ENCODE data around the gene CACNA2D3. TPM values are rescaled to one million over a fixed set of nuclear protein-coding genes. Genes with fewer than 3 reads are reported as not detected.

CACNA2D3 gene
- total RNA-seq, 1 donor from 2014 or later: not detected

DNA sequence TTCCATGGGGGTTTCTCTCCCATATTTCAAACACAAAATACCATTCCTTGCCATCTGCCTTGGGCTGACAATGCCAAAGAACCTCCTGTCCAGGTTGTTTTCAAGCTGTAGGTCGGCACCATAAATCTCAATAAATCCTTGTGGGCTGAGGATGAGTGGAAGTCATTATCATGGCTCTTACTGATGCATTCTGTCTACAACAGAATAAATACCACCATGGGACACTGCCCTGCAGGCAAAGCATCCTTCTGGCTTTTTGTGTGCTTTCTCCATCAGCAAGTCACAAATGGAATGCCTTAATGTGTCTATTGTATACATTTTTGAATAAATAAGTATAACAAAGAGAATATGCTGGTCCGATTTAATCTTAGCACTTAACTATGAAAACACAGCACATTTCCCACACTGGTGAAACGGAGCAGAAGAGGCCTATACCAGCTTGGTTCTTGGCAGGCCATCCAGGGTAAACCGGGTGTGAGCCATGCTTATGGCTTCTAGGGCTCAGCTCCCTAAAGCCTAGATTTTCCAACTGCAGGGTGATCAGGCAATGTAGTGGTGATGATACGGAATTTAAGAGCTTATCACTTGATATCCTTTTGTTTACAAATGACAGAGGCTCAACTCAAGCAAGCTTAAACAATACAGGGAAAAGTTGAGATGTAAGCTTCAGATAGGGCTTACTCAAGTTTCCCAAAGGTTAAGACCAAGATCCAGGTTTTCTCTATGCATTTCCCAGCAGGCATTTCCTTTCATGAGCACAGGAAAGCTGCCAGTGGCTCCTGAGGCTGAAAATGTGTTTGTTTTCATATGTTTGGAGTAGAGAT lies 938.8 kb downstream of the CACNA2D3 start:
- Mint-ChIP-seq H3K9me3 (ENCODE audit: low read depth) (no peaks in the 10 kb centered on the region), H3K27me3 (ENCODE audit: low read depth) (no peaks in the 10 kb centered on the region), H3K4me3 (ENCODE audit: unreplicated experiment) (no peak overlapping the region), H3K27ac (ENCODE audit: unreplicated experiment) (no peak overlapping the region), H3K36me3 (ENCODE audit: low read depth) (no peaks in the 10 kb centered on the region), H3K4me1 (ENCODE audit: low read depth) (peaks cover 9% of the 10 kb centered on the region)
- TF ChIP-seq, protein P1, sequence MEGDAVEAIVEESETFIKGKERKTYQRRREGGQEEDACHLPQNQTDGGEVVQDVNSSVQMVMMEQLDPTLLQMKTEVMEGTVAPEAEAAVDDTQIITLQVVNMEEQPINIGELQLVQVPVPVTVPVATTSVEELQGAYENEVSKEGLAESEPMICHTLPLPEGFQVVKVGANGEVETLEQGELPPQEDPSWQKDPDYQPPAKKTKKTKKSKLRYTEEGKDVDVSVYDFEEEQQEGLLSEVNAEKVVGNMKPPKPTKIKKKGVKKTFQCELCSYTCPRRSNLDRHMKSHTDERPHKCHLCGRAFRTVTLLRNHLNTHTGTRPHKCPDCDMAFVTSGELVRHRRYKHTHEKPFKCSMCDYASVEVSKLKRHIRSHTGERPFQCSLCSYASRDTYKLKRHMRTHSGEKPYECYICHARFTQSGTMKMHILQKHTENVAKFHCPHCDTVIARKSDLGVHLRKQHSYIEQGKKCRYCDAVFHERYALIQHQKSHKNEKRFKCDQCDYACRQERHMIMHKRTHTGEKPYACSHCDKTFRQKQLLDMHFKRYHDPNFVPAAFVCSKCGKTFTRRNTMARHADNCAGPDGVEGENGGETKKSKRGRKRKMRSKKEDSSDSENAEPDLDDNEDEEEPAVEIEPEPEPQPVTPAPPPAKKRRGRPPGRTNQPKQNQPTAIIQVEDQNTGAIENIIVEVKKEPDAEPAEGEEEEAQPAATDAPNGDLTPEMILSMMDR (IDR thresholded peaks at IDR 0.05): no peak
- no peak for DNase-seq (ENCODE audit: low spot score)

GRCh38 chr3:55061720-55062034 lies 939.3 kb downstream of the CACNA2D3 start:
- Mint-ChIP-seq H3K27ac (ENCODE audit: unreplicated experiment) (no peak overlapping the region), H3K9me3 (ENCODE audit: low read depth) (no peaks in the 10 kb centered on the region), H3K27me3 (ENCODE audit: low read depth) (no peaks in the 10 kb centered on the region), H3K4me1 (ENCODE audit: low read depth) (peaks cover 9% of the 10 kb centered on the region), H3K4me3 (ENCODE audit: unreplicated experiment) (no peak overlapping the region), H3K36me3 (ENCODE audit: low read depth) (no peaks in the 10 kb centered on the region)
- no peak for DNase-seq (ENCODE audit: low spot score)
- TF ChIP-seq, protein P1 (IDR thresholded peaks at IDR 0.05): no peak

DNA sequence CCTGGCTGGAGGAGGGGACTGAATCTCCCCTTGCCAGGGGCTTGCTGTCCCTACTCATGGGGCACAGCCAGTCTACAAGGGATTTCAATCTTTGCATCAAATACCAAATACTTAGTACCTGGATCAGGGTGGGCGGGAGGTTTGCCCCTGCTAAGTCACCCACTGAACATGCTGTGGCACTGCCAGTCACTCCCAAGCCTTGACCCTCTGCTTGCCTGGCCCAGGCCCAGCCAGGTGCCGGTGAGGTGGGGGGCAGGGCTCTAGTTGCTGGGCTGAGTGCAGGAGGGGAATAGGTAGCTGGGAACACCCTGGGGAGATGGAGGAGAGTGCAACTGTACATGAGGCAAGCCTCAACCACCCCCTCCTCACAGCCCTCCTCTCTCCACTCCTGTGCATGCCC lies 941.8 kb downstream of the CACNA2D3 start:
- no peak overlapping the region for H3K4me3 Mint-ChIP-seq (ENCODE audit: unreplicated experiment)
- DNase-seq (ENCODE audit: low spot score): no peak

GRCh38 chr3:55065331-55065730 lies 943.0 kb downstream of the CACNA2D3 start:
- Mint-ChIP-seq H3K27me3 (ENCODE audit: low read depth) (no peaks in the 10 kb centered on the region), H3K27ac (ENCODE audit: unreplicated experiment) (no peak overlapping the region), H3K9me3 (ENCODE audit: low read depth) (no peaks in the 10 kb centered on the region), H3K4me1 (ENCODE audit: low read depth) (no peaks in the 10 kb centered on the region), H3K4me3 (ENCODE audit: unreplicated experiment) (no peak overlapping the region), H3K36me3 (ENCODE audit: low read depth) (no peaks in the 10 kb centered on the region)
- TF ChIP-seq, protein P1 (IDR thresholded peaks at IDR 0.05): no peak
- no peak for DNase-seq (ENCODE audit: low spot score)

More for the DNA sequence above, 941.8 kb downstream of the CACNA2D3 start:
- H3K9me3 Mint-ChIP-seq (ENCODE audit: low read depth): no peaks in the 10 kb centered on the region
- no peaks in the 10 kb centered on the region for H3K27me3 Mint-ChIP-seq (ENCODE audit: low read depth)
- H3K4me1 Mint-ChIP-seq (ENCODE audit: low read depth): peaks cover 3% of the 10 kb centered on the region
- H3K36me3 Mint-ChIP-seq (ENCODE audit: low read depth): no peaks in the 10 kb centered on the region
- H3K27ac Mint-ChIP-seq (ENCODE audit: unreplicated experiment): no peak overlapping the region
- TF ChIP-seq, protein P1 (IDR thresholded peaks at IDR 0.05): no peak

- H3K9me3 Mint-ChIP-seq (ENCODE audit: low read depth): no peaks in the 10 kb centered on the region
- TF ChIP-seq, protein P1 (IDR thresholded peaks at IDR 0.05): no peak
- no peaks in the 10 kb centered on the region for H3K36me3 Mint-ChIP-seq (ENCODE audit: low read depth)
- H3K27me3 Mint-ChIP-seq (ENCODE audit: low read depth): no peaks in the 10 kb centered on the region
- H3K27ac Mint-ChIP-seq (ENCODE audit: unreplicated experiment): no peak overlapping the region
- H3K4me3 Mint-ChIP-seq (ENCODE audit: unreplicated experiment): no peak overlapping the region
- H3K4me1 Mint-ChIP-seq (ENCODE audit: low read depth): no peaks in the 10 kb centered on the region
- DNase-seq (ENCODE audit: low spot score): no peak
Observed at GRCh38 chr3:55066551-55067047, 944.2 kb downstream of the CACNA2D3 start.

Data from chondrocyte (in vitro differentiated cells).